Measurements from ENCODE around the gene KCNE3. TPM values are rescaled to one million over a fixed set of nuclear protein-coding genes. Genes with fewer than 3 reads are reported as not detected.

Gene KCNE3
- total RNA-seq, 1 donor from 2014 or later, result 0.59 TPM

DNA sequence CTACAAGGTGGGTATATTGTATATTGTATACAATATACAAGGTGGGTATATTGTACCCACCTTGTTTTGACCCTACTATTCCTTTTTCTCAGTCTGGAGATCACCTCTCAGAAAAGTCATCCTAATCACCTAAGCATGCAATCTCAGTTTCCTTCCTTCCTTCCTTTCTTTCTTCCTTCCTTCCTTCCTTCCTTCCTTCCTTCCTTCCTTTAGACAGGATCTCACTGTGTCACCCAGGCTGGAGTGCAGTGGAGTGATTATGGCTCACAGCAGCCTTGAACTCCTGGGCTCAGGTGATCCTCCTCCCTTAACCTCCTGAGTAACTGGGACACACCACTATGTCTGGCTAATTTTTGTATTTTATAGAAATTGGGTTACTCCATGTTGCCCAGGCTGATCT lies 1.2 kb upstream of the KCNE3 start:
- Mint-ChIP-seq H3K4me1 (ENCODE audit: low read depth, unreplicated experiment) (no peaks in the 10 kb centered on the region), H3K27ac (ENCODE audit: unreplicated experiment) (no peak overlapping the region), H3K4me3 (ENCODE audit: unreplicated experiment) (no peak overlapping the region), H3K9me3 (ENCODE audit: unreplicated experiment) (peaks cover 3% of the 10 kb centered on the region), H3K36me3 (ENCODE audit: low read depth, unreplicated experiment) (no peaks in the 10 kb centered on the region), H3K27me3 (ENCODE audit: low read depth, unreplicated experiment) (peaks cover 41% of the 10 kb centered on the region)
- Histone ChIP-seq H3K36me3 (ENCODE audit: insufficient read depth, low read length) (no peaks in the 10 kb centered on the region), H4K20me1 (ENCODE audit: insufficient read depth, low read length) (no peaks in the 10 kb centered on the region), H3K79me2 (ENCODE audit: insufficient read depth, low read length) (no peaks in the 10 kb centered on the region), H3K9ac (ENCODE audit: low read length) (no peak overlapping the region), H3K9me3 (ENCODE audit: insufficient read depth, low read depth, low read length) (no peaks in the 10 kb centered on the region), H3K4me2 (ENCODE audit: low read length) (no peak overlapping the region), H3K4me3 (ENCODE audit: insufficient read depth, low read depth, low read length) (no peak overlapping the region), H3K27me3 (ENCODE audit: insufficient read depth, low read length) (no peaks in the 10 kb centered on the region), H3K4me1 (ENCODE audit: insufficient read depth, low read length) (peaks cover 11% of the 10 kb centered on the region), H3K27ac (ENCODE audit: low read depth, low read length) (no peak overlapping the region), H2AFZ (ENCODE audit: low read depth, low read length) (no peak overlapping the region)
- FAIRE-seq (no peak), DNase-seq (ENCODE audit: low read depth) (no peak)
- TF ChIP-seq, protein P1, sequence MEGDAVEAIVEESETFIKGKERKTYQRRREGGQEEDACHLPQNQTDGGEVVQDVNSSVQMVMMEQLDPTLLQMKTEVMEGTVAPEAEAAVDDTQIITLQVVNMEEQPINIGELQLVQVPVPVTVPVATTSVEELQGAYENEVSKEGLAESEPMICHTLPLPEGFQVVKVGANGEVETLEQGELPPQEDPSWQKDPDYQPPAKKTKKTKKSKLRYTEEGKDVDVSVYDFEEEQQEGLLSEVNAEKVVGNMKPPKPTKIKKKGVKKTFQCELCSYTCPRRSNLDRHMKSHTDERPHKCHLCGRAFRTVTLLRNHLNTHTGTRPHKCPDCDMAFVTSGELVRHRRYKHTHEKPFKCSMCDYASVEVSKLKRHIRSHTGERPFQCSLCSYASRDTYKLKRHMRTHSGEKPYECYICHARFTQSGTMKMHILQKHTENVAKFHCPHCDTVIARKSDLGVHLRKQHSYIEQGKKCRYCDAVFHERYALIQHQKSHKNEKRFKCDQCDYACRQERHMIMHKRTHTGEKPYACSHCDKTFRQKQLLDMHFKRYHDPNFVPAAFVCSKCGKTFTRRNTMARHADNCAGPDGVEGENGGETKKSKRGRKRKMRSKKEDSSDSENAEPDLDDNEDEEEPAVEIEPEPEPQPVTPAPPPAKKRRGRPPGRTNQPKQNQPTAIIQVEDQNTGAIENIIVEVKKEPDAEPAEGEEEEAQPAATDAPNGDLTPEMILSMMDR (IDR thresholded peaks at IDR 0.05; ENCODE audit: insufficient read depth, low read depth, low read length), result no peak
- no peak for TF ChIP-seq EZH2 (IDR thresholded peaks at IDR 0.05; ENCODE audit: insufficient read depth, low read length)

DNA sequence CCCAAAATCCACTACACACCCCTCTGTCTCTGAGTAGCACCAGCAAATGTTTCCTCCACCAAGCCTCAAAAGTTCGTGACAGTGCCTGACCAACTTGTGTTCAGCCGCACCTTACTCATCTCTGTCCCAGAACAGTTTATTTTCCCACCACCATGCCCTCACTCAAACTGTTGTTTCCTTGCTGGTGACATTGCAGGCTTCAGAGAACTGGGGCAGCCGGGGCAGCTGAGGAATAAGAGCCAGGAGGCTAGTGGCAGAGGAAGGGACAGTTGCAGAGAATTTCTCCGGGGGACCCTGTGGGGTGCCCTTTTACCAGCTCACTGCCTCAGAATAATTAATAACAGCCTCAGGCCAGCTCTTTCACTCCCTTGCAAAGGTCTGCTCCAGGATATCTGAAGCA lies 709 bp upstream of the KCNE3 start:
- Histone ChIP-seq H3K36me3 (ENCODE audit: insufficient read depth, low read length) (no peaks in the 10 kb centered on the region), H3K9ac (ENCODE audit: low read length) (peak overlapping the region; percentile 71), H4K20me1 (ENCODE audit: insufficient read depth, low read length) (no peaks in the 10 kb centered on the region), H3K9me3 (ENCODE audit: insufficient read depth, low read depth, low read length) (no peaks in the 10 kb centered on the region), H3K4me3 (ENCODE audit: insufficient read depth, low read depth, low read length) (no peak overlapping the region), H2AFZ (ENCODE audit: low read depth, low read length) (peak overlapping the region; percentile 91), H3K4me2 (ENCODE audit: low read length) (peak overlapping the region; percentile 88), H3K27ac (ENCODE audit: low read depth, low read length) (no peak overlapping the region), H3K4me1 (ENCODE audit: insufficient read depth, low read length) (peaks cover 11% of the 10 kb centered on the region), H3K27me3 (ENCODE audit: insufficient read depth, low read length) (no peaks in the 10 kb centered on the region), H3K79me2 (ENCODE audit: insufficient read depth, low read length) (no peaks in the 10 kb centered on the region)
- Mint-ChIP-seq H3K4me3 (ENCODE audit: unreplicated experiment) (no peak overlapping the region), H3K9me3 (ENCODE audit: unreplicated experiment) (peaks cover 3% of the 10 kb centered on the region), H3K27me3 (ENCODE audit: low read depth, unreplicated experiment) (peaks cover 46% of the 10 kb centered on the region), H3K27ac (ENCODE audit: unreplicated experiment) (no peak overlapping the region), H3K36me3 (ENCODE audit: low read depth, unreplicated experiment) (no peaks in the 10 kb centered on the region), H3K4me1 (ENCODE audit: low read depth, unreplicated experiment) (no peaks in the 10 kb centered on the region)
- no peak for FAIRE-seq
- TF ChIP-seq, protein P1 (IDR thresholded peaks at IDR 0.05; ENCODE audit: insufficient read depth, low read depth, low read length), result no peak
- no peak for TF ChIP-seq EZH2 (IDR thresholded peaks at IDR 0.05; ENCODE audit: insufficient read depth, low read length)
- no peak for DNase-seq (ENCODE audit: low read depth)

DNA sequence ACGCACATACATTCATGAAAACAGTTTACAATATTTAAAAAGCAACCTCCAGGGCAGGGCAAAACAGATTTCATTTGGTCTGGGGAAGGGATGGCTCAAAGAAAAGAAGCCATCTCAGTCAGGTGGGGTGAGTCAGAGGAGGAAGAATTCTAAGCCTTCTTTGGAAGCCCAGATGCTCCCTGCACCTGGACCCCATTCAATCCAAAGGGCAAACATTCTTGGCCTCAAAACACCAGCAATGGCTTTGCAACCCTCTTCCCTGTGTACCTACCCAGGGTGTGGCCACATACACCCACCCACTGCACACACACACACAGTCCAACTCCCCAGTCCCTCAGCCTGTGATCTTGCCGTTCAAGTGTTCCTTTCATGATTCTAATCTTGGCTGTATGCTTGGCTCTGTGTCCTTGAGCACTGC lies 2.0 kb downstream of the KCNE3 start:
- Mint-ChIP-seq H3K4me3 (ENCODE audit: unreplicated experiment) (no peak overlapping the region), H3K27ac (ENCODE audit: unreplicated experiment) (no peak overlapping the region), H3K9me3 (ENCODE audit: unreplicated experiment) (no peaks in the 10 kb centered on the region), H3K27me3 (ENCODE audit: low read depth, unreplicated experiment) (peaks cover 45% of the 10 kb centered on the region), H3K4me1 (ENCODE audit: low read depth, unreplicated experiment) (no peaks in the 10 kb centered on the region), H3K36me3 (ENCODE audit: low read depth, unreplicated experiment) (no peaks in the 10 kb centered on the region)
- H4K20me1 ChIP-seq (ENCODE audit: insufficient read depth, low read length), result no peaks in the 10 kb centered on the region
- no peak for FAIRE-seq
- H3K27ac ChIP-seq (ENCODE audit: low read depth, low read length), result no peak overlapping the region
- TF ChIP-seq EZH2 (IDR thresholded peaks at IDR 0.05; ENCODE audit: insufficient read depth, low read length), result no peak
- TF ChIP-seq, protein P1 (IDR thresholded peaks at IDR 0.05; ENCODE audit: insufficient read depth, low read depth, low read length), result no peak
- peaks cover 11% of the 10 kb centered on the region for H3K4me1 ChIP-seq (ENCODE audit: insufficient read depth, low read length)
- no peaks in the 10 kb centered on the region for H3K27me3 ChIP-seq (ENCODE audit: insufficient read depth, low read length)
- no peak for DNase-seq (ENCODE audit: low read depth)
- H3K9me3 ChIP-seq (ENCODE audit: insufficient read depth, low read depth, low read length), result no peaks in the 10 kb centered on the region
- H2AFZ ChIP-seq (ENCODE audit: low read depth, low read length), result no peak overlapping the region
- H3K4me2 ChIP-seq (ENCODE audit: low read length), result no peak overlapping the region
- no peaks in the 10 kb centered on the region for H3K79me2 ChIP-seq (ENCODE audit: insufficient read depth, low read length)
- H3K4me3 ChIP-seq (ENCODE audit: insufficient read depth, low read depth, low read length), result no peak overlapping the region
- no peak overlapping the region for H3K9ac ChIP-seq (ENCODE audit: low read length)
- H3K36me3 ChIP-seq (ENCODE audit: insufficient read depth, low read length), result no peaks in the 10 kb centered on the region

Measured in astrocyte (in vitro differentiated cells and primary cell).